HG02610 (cell line): ENCODE measurements around the gene GSX2.
"Not testable (repeated sequence)": the region's sequence is repeated elsewhere in the genome, so short reads cannot be mapped to it uniquely, and the experiment has no call there.

Experiments used
- ATAC-seq: cut with Tn5 transposase; IDR thresholded peaks from one replicate; pipeline ENCODE4 v1.9.1; 2021; ENCODE audit warnings: mild to moderate bottlenecking, moderate library complexity; ENCODE audit not compliant: unreplicated experiment

GSX2 gene

DNA sequence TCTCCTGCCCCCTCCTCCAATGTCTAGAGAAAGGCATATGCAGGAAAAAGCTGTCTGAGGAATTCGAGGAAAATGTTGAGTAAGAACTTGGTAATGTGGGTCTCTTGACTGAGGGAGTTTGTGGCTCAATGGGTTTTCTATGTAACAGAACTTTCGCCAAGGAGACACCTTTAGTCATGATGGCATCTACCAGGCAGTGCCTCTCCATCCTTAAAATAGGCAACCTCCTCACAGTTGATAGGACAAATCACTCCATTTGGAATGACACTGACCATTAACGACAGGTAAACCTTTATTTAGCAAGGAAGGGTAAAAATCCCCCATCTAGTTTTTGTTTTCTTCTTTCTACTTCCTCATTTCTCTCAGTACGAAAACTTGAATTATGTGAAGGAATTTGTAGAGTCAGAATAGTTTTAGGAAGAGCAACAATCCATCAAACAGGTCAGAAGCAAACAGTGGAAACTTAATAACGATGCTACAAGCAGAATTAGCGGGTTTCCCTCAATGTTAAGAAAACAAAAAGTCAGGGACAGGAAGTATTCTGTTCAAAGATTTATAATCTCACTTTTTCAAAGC is 2.7 kb downstream of the GSX2 start:
- ATAC-seq = no peak

- ATAC-seq = no peak
Measured at GRCh38 chr4:54103190-54103574, 3.2 kb downstream of the GSX2 start.

- no peak for ATAC-seq
Measured at GRCh38 chr4:54104907-54105306, 4.9 kb downstream of the GSX2 start.

DNA sequence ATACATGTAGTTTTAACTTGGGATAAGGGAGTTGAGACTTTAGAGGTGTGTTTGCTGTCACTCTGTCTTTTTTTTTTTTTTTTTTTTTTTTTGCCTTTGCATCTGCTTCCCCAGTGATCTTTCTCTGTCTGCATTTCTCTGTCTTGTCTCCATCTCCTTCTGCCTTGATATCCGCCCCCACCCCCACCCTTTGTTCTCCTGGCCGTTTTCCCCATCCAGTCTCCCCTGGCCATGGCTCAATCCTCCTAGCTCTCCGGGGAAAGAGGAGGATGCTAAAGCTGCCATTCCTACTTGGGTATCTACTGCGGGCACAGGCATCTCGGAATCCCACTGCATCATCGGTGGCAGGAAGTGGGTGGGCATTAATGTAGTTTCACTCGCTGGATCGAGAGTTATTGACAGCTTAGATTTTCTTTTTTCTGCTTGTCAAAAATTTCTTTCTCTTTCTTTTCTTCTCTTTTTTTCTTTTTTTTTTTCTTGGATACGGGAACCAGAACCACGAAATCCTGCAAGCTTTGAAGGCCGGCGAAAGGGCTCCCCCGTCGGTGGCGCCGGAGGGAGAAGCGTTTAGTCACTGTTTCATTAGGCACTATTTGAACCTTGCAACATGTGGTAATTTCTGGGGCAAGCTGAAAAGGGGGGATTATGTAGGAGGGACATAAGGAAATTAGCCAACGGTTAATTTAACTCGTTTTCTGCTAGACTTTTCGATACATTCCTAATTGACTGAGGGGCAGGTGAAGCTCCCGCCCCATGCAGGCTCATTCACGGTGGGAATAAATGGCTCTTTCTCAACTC is 8.2 kb downstream of the GSX2 start:
- no peak for ATAC-seq

DNA sequence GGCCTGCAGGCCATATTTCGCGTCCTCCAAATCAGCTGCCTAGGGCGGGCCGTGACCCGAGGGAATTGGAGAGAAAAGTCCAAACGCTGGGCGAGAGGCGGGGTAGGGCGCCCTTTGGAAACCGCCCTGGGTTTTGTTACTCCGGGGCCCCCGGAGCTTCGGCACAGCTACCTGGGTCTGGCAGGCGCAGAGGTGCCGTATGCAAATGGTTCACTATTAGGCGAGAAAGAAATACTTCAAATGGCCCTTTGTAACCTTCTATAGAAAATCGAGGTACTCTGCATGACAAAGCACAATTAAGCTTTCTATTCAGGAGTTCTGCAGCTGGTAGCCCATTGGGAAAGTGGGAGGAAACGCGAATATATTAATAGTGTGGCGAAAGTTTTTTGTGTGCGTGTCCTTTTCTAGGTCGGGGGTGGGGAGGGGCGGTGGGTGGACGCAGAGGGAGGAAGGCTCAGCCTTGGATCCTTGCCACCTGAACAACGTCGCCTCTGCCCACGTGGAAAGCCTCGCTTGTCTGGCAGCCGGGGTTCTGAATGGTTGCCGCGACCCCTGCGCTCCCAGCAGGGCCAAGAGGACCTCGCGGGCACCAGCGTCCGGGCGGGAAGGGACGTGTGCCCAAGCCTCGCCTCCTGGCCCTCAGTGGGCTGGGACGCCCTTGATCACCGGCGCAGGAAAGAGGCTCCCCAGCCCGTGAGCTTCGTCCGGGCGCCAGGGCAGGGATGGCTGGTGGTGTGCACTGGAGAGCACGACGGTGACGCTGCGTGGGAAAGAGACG is 9.5 kb downstream of the GSX2 start:
- no peak for ATAC-seq

GRCh38 chr4:54110019-54110416 is 10.1 kb downstream of the GSX2 start:
- no peak for ATAC-seq

- ATAC-seq = not testable (repeated sequence)
Measured at GRCh38 chr4:54113206-54113605, 13.2 kb downstream of the GSX2 start.

DNA sequence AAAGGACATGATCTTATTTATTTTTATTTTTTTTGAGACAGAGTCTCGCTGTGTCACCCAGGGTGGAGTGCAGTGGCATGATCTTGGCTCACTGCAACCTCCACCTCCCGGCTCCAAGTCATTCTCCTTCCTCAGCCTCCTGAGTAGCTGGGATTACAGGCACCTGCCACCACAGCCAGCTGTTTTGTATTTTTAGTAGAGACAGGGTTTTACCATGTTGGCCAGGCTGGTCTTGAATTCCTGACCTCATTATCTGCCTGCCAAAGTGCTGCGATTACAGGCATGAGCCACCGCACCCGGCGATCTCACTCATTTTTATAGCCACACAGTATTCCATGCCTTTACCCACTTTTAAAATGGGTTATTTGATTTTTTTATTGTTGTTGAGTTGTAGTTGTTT is 16.3 kb downstream of the GSX2 start:
- ATAC-seq = not testable (repeated sequence)

- ATAC-seq = no peak
Measured at GRCh38 chr4:54118850-54119589, 19.1 kb downstream of the GSX2 start.

- ATAC-seq = no peak
Measured at GRCh38 chr4:54120518-54120917, 20.6 kb downstream of the GSX2 start.

GRCh38 chr4:54127660-54128059 is 27.7 kb downstream of the GSX2 start:
- no peak for ATAC-seq

- not testable (repeated sequence) for ATAC-seq
Measured at GRCh38 chr4:54128694-54129093, 28.7 kb downstream of the GSX2 start.

DNA sequence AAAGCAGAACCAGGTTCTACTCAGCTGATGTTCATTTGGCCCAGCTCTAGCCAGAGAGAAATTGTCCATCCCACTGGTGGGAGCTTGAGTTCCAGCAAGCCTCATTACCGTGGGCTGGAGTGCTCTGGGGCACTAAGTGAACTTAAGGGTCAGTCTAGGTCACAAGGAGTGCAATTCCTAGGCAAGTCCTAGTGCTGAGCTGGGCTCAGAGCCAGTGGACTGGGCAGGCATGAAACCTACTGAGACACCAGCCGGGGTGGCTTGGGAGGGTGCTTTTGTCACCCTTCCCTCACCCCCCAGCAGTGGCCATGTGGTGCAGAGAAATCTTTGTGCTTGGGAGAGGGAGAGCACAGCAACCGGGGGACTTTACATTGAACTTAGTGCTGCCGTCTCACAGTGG is 39.4 kb downstream of the GSX2 start:
- ATAC-seq = no peak

GRCh38 chr4:54140287-54140686 is 40.3 kb downstream of the GSX2 start:
- ATAC-seq = no peak

GRCh38 chr4:54144199-54144598 is 44.2 kb downstream of the GSX2 start:
- ATAC-seq = no peak

DNA sequence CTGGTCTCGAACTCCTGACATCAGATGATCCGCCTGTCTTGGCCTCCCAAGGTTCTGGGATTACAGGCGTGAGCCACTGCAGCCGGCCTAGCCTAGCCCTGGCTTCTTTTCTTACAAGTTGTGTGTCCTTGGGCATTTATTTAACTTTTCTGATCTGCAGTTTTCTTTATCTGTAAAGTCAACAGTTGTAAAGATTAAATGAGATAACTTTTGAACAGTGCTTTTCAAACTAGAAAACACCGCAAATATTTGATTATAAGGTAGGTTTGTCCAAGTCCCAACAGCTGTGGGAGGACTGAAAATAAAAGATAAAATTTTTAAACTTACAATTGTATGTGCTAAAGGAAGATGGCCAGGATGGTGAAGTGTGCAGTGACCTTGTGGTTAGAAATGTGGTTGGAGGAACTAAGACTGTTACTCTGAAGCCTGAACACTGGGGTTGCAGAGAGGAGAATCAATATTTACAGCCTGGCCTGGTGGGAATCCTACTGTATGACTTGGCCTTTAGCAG is 44.8 kb downstream of the GSX2 start:
- ATAC-seq = no peak

DNA sequence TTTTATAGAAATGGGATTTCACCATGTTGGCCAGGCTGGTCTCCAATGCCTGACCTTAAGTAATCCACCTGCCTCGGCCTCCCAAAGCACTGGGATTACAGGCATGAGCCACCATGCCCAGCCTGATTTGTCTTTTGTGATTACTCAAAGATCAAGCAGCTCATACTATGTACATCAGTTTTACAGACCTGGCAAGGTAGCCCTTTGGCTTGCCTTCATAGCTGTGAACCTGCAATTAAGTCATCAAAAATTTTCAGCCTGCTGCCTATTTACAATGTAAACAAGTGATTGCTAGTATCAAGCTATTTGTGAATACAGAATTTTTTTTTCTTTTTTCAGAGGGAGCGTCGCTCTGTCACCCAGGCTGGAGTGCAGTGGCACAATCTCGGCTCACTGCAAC is 46.2 kb downstream of the GSX2 start:
- no peak for ATAC-seq

DNA sequence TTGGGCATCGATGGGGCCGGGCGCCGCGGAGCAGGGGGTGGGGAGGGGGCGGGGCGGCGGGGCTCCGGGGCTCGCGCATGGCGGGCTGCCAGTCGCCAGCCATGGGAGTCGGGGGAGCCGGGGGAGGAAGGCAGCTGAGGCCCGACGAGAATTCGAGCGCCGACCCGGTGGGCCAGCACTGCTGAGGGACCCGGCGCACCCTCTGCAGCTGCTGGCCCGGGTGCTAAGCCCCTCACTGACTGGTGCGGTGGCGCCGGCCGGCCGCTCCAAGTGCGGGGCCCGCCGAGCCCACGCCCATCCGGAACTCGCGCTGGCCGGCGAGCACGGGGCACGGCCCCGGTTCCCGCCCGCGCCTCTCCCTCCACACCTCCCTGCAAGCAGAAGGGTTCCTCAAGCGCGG is 49.4 kb downstream of the GSX2 start:
- ATAC-seq = no peak
